DND-41 (cell line): ENCODE measurements around the gene USP13.
"Not testable (repeated sequence)": the region's sequence is repeated elsewhere in the genome, so short reads cannot be mapped to it uniquely, and the experiment has no call there.

ENCODE experiments used
- ATAC-seq: fragments of 200-7000 bp; cut with Tn5 transposase; 3 replicates; pipeline ENCODE4 v1.9.1; 2021; ENCODE audit warnings: low read depth; ENCODE audit not compliant: insufficient read depth
- DNase-seq: peaks from one replicate; pipeline ENCODE4 v3.0.0-alpha.2; 2020
- H2AFZ ChIP-seq: 2 replicates; pipeline ENCODE4 v1.6.0; 2012; ENCODE audit warnings: low read depth, low read length
- H3K27ac ChIP-seq: 2 replicates; pipeline ENCODE4 v1.5.1; 2012; ENCODE audit warnings: low read length, inconsistent platforms
- H3K27me3 ChIP-seq: fragments of 200-600 bp; sonication (generic); 2 replicates; pipeline ENCODE4 v1.6.0; 2012; ENCODE audit warnings: low read length, mild to moderate bottlenecking, inconsistent platforms; ENCODE audit not compliant: insufficient read depth, poor library complexity
- H3K36me3 ChIP-seq: 2 replicates; pipeline ENCODE4 v1.5.1; 2012; ENCODE audit warnings: low read length, inconsistent platforms; ENCODE audit not compliant: insufficient read depth
- H3K4me1 ChIP-seq: 2 replicates; pipeline ENCODE4 v1.5.1; 2012; ENCODE audit warnings: mild to moderate bottlenecking, low read length; ENCODE audit not compliant: insufficient read depth
- H3K4me2 ChIP-seq: 2 replicates; pipeline ENCODE4 v1.6.0; 2012; ENCODE audit warnings: mild to moderate bottlenecking, moderate library complexity, low read length, inconsistent platforms; ENCODE audit not compliant: insufficient read depth
- H3K4me3 ChIP-seq, 2 experiments: fragments of 200-600 bp in 1 of 2; shearing (Covaris generic) in 1 of 2; 2 replicates each; pipeline ENCODE4 v1.5.1; 2012 to 2016; ENCODE audit warnings: inconsistent platforms in 2 of 2, low read length in 2 of 2, mild to moderate bottlenecking in 2 of 2, low read depth in 1 of 2, moderate library complexity in 1 of 2
- H3K79me2 ChIP-seq: 2 replicates; pipeline ENCODE4 v1.6.0; 2012; ENCODE audit warnings: low read length, inconsistent platforms; ENCODE audit not compliant: insufficient read depth
- H3K9ac ChIP-seq: 2 replicates; pipeline ENCODE4 v1.6.0; 2012; ENCODE audit warnings: low read depth, mild to moderate bottlenecking, inconsistent platforms, low read length, moderate library complexity
- H3K9me3 ChIP-seq: 2 replicates; pipeline ENCODE4 v1.5.1; 2012; ENCODE audit warnings: low read length, moderate library complexity, mild to moderate bottlenecking, inconsistent platforms; ENCODE audit not compliant: insufficient read depth, severe bottlenecking
- H4K20me1 ChIP-seq: 2 replicates; pipeline ENCODE4 v1.6.0; 2012; ENCODE audit warnings: low read length; ENCODE audit not compliant: insufficient read depth
- CTCF ChIP-seq: IDR thresholded peaks from 2 replicates; pipeline ENCODE4 v1.5.1; 2012; ENCODE audit warnings: borderline replicate concordance, low read length, moderate library complexity, mild to moderate bottlenecking; ENCODE audit not compliant: poor library complexity, severe bottlenecking; ENCODE audit errors: extremely low read depth
- EZH2 ChIP-seq: IDR thresholded peaks from 3 replicates; pipeline ENCODE4 v1.6.1; 2012; ENCODE audit warnings: borderline replicate concordance, low read depth, mild to moderate bottlenecking, moderate library complexity, low read length, inconsistent platforms; ENCODE audit not compliant: severe bottlenecking

USP13 gene

GRCh38 chr3:179642871-179643270 lies 10.0 kb upstream of the USP13 start:
- DNase-seq (no peak), ATAC-seq (no peak)
- Histone ChIP-seq H3K27ac (no peak overlapping the region), H2AFZ (no peak overlapping the region), H3K36me3 (no peaks in the 10 kb centered on the region), H3K4me2 (no peak overlapping the region), H3K4me1 (no peaks in the 10 kb centered on the region), H3K27me3 (no peaks in the 10 kb centered on the region), H3K9ac (no peak overlapping the region), H3K79me2 (no peaks in the 10 kb centered on the region), H4K20me1 (no peaks in the 10 kb centered on the region), H3K9me3 (no peaks in the 10 kb centered on the region), H3K4me3 (no peak overlapping the region)
- TF ChIP-seq EZH2 (no peak), CTCF (no peak)

- not testable (repeated sequence) for H3K4me1 ChIP-seq, H4K20me1 ChIP-seq, H3K4me3 ChIP-seq, H3K79me2 ChIP-seq, H3K9me3 ChIP-seq, H2AFZ ChIP-seq, H3K4me2 ChIP-seq, ATAC-seq, H3K9ac ChIP-seq, H3K27me3 ChIP-seq, H3K36me3 ChIP-seq, DNase-seq, H3K27ac ChIP-seq
These were observed 9.0 kb upstream of the USP13 start for GRCh38 chr3:179643837-179644236.

DNA sequence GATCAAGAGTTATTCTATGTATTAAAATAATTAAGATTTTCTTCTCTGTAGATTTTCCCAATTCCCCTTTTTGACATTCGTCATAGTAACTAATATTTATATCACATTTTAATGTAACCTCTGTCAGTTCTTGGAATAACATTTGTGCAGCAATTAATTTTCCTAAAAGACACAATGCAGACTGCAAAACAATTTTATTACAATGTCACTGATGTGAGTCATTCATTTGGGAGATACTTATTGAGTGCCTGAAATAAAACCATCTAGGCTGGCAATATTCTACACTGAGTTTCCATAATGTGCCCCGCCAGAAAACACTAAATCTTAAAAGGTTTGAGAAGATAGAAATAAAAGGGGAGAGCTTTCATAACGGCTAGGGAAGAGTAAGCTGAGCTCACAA lies 6.7 kb upstream of the USP13 start:
- no peak overlapping the region for H3K4me2 ChIP-seq
- DNase-seq (no peak), ATAC-seq (no peak)
- no peak overlapping the region for H2AFZ ChIP-seq
- no peaks in the 10 kb centered on the region for H3K36me3 ChIP-seq
- no peak for TF ChIP-seq EZH2
- TF ChIP-seq CTCF: no peak
- H3K27me3 ChIP-seq: no peaks in the 10 kb centered on the region
- H3K79me2 ChIP-seq: no peaks in the 10 kb centered on the region
- H3K27ac ChIP-seq: no peak overlapping the region
- no peak overlapping the region for H3K4me3 ChIP-seq
- H4K20me1 ChIP-seq: no peaks in the 10 kb centered on the region
- peaks cover 4% of the 10 kb centered on the region; the same call in 1 of the 2 replicates for H3K4me1 ChIP-seq
- no peaks in the 10 kb centered on the region for H3K9me3 ChIP-seq
- no peak overlapping the region for H3K9ac ChIP-seq

DNA sequence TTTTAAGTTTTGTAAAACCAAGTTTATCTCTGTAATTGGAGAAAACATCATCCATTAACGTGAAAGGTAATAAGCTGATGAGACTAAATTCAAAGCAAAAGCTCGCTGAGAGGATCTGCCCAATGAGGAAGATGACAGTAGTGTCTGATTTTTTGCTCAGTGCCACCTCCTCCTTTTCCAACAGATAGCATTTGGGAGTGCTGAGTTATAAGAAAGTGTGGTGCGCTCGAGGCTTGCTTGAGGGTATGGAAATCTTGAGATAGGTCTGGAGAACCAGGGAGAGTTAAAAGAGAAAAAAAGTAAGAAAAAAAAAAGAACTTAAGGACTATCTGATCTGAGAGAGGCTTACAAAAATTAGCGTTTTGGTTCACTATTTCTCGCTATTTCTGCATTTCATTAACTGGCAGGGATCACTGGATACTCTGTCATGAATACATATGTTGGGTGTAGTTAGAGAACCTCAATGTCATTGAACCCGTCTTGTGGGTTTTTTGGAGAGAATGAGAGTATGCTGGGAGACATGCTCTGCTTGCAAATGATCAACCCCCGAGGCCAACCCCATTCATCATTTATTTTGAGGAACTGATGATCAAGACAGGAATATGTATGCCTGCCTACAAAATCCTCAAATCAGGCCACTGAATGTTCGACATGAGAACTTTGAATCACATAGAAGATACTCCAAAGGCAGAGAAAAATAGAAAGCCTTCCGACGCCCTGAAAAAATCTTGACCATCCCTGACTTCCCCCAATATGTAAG lies 973 bp upstream of the USP13 start:
- peaks cover 18% of the 10 kb centered on the region; the same call in 1 of the 2 replicates for H4K20me1 ChIP-seq
- peak overlapping the region; percentile 84 for H2AFZ ChIP-seq
- ATAC-seq (no peak), DNase-seq (no peak)
- H3K79me2 ChIP-seq: peaks cover 38% of the 10 kb centered on the region
- peak overlapping the region; percentile 48 to 96; a peak in 3 of 4 replicates for H3K4me3 ChIP-seq
- peak overlapping the region; percentile 89 for H3K9ac ChIP-seq
- no peaks in the 10 kb centered on the region for H3K9me3 ChIP-seq
- peaks cover 40% of the 10 kb centered on the region for H3K4me1 ChIP-seq
- peaks cover 10% of the 10 kb centered on the region; the same call in 1 of the 2 replicates for H3K36me3 ChIP-seq
- H3K27me3 ChIP-seq: no peaks in the 10 kb centered on the region
- H3K27ac ChIP-seq: peak overlapping the region; percentile 91; the same call in 1 of the 2 replicates
- peak overlapping the region; percentile 94 for H3K4me2 ChIP-seq
- TF ChIP-seq CTCF (no peak), EZH2 (no peak)
